Endothelial cell (in vitro differentiated cells): ENCODE measurements around the gene USH2A. TPM values are rescaled to one million over a fixed set of nuclear protein-coding genes. Genes with fewer than 3 reads are reported as not detected.

Source experiments
- DNase-seq: peaks from one replicate; pipeline ENCODE4 v3.0.0; 2021; ENCODE audit warnings: low spot score
- H3K27ac Mint-ChIP-seq: one replicate; pipeline ENCODE4 v1.8.0; 2021; ENCODE audit warnings: mixed read lengths, inconsistent platforms; ENCODE audit not compliant: unreplicated experiment
- H3K27me3 Mint-ChIP-seq: one replicate; pipeline ENCODE4 v1.8.0; 2021; ENCODE audit warnings: mild to moderate bottlenecking, moderate library complexity, mixed read lengths, inconsistent platforms; ENCODE audit not compliant: unreplicated experiment
- H3K36me3 Mint-ChIP-seq: one replicate; pipeline ENCODE4 v1.8.0; 2021; ENCODE audit warnings: mild to moderate bottlenecking, low read depth, mixed read lengths, inconsistent platforms; ENCODE audit not compliant: unreplicated experiment
- H3K4me1 Mint-ChIP-seq: one replicate; pipeline ENCODE4 v1.8.0; 2021; ENCODE audit warnings: mild to moderate bottlenecking, mixed read lengths, inconsistent platforms; ENCODE audit not compliant: unreplicated experiment
- H3K4me3 Mint-ChIP-seq: one replicate; pipeline ENCODE4 v1.8.0; 2021; ENCODE audit warnings: mild to moderate bottlenecking, mixed read lengths, inconsistent platforms; ENCODE audit not compliant: unreplicated experiment
- H3K9me3 Mint-ChIP-seq: one replicate; pipeline ENCODE4 v1.8.0; 2021; ENCODE audit warnings: mixed read lengths, inconsistent platforms; ENCODE audit not compliant: unreplicated experiment
- total RNA-seq: library from RNA; stranded (reverse); fragmentation: NEBNext Ultra II Directional; extraction: Animal tissue kit (Norgen Biotek cat#: 25700); gene quantifications from one replicate; pipeline ENCODE4 v1.2.1, GENCODE V29; 2021; ENCODE audit not compliant: unreplicated experiment
- TF ChIP-seq, protein P1 (sequence below): fragments of 200-600 bp; sonication (generic); IDR thresholded peaks from one replicate; pipeline ENCODE4 v1.5.0; 2021; ENCODE audit warnings: antibody characterized with exemption; ENCODE audit not compliant: unreplicated experiment

Gene USH2A
- total RNA-seq, 1 donor from 2014 or later, result not detected

DNA sequence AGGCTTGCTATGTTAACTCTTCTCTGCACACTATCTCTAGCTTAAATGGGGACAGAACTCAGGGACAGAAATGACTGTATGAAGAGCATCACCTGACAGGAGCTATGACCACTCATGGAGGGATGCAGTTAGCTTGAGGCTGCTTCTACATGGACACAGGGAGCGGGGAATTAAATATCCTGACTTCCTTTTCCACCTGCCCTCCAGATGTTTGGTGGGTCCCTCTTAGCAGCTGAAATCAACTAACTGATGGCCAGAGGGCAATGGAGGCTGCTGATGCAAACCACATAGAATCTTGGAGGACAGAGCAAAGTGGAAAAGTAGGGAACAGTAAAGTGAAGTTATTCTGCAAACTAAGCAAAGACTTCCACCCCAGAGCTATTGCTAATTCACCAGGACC, 214.1 kb downstream of the USH2A start:
- no peaks in the 10 kb centered on the region for H3K36me3 Mint-ChIP-seq
- no peak for DNase-seq
- H3K27ac Mint-ChIP-seq, result no peak overlapping the region
- no peak overlapping the region for H3K4me3 Mint-ChIP-seq
- no peaks in the 10 kb centered on the region for H3K27me3 Mint-ChIP-seq
- TF ChIP-seq, protein P1, sequence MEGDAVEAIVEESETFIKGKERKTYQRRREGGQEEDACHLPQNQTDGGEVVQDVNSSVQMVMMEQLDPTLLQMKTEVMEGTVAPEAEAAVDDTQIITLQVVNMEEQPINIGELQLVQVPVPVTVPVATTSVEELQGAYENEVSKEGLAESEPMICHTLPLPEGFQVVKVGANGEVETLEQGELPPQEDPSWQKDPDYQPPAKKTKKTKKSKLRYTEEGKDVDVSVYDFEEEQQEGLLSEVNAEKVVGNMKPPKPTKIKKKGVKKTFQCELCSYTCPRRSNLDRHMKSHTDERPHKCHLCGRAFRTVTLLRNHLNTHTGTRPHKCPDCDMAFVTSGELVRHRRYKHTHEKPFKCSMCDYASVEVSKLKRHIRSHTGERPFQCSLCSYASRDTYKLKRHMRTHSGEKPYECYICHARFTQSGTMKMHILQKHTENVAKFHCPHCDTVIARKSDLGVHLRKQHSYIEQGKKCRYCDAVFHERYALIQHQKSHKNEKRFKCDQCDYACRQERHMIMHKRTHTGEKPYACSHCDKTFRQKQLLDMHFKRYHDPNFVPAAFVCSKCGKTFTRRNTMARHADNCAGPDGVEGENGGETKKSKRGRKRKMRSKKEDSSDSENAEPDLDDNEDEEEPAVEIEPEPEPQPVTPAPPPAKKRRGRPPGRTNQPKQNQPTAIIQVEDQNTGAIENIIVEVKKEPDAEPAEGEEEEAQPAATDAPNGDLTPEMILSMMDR, result no peak
- H3K4me1 Mint-ChIP-seq, result no peaks in the 10 kb centered on the region
- H3K9me3 Mint-ChIP-seq, result no peaks in the 10 kb centered on the region

DNA sequence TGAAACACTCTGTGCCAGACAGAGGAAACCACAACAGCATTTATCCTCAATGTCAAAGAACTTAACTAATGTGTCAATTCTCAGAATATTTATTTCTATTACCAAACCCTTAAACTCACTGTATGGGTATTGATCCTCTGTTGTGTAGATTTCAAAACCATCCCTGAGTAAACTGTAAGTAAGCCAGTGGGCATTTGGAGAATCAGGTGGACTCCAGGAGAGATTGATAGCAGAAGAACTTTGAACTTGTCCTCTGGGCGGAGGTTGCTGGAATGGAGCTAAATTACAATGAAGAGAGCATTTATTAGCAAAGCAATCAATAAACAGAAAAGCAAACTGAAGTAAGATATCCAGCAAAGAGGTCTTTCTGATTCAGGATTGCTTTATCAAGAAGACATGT, 216.1 kb downstream of the USH2A start:
- TF ChIP-seq, protein P1, result no peak
- Mint-ChIP-seq H3K27me3 (no peaks in the 10 kb centered on the region), H3K36me3 (no peaks in the 10 kb centered on the region), H3K27ac (no peak overlapping the region), H3K9me3 (no peaks in the 10 kb centered on the region), H3K4me1 (peaks cover 3% of the 10 kb centered on the region), H3K4me3 (no peak overlapping the region)
- no peak for DNase-seq

DNA sequence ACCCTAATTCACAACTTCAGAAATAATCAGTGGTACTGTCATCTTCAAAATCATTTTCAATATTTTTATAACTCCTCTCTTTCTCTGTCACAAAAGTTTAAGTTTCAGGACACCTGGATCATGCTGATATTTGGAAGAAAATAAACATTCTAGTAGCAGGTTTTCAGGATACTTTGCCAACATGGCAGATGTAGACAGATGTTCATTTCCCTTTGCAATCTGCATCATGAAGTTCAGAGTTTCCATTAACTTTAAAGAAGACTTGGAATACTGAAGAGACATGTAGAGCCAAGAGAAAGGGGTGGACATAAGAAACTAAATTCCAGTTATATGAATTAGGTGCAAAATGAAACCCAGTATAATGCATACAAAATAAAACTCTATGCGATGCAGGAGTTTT, 218.1 kb downstream of the USH2A start:
- H3K4me3 Mint-ChIP-seq, result no peak overlapping the region

DNA sequence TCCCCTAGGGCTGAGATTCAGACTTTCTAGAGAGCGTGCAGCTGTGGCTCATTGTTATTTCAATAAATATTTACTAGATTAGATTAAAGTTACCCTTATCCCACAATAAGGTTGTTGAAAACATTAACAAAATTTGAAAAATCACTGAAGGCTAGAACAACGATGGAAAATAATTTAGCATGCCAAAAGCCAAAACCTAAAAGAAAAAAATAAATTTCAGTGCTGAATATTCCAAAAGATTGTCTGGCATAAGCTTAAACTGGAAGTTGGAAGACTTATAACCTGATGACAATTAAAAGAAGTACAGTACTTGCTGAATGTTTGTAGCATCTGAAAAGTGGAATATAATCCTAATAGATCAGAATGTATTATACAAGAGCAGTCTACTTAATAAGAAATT, 221.3 kb downstream of the USH2A start:
- H3K36me3 Mint-ChIP-seq, result no peaks in the 10 kb centered on the region
- no peak for DNase-seq
- H3K27me3 Mint-ChIP-seq, result no peaks in the 10 kb centered on the region
- peaks cover 3% of the 10 kb centered on the region for H3K4me1 Mint-ChIP-seq
- H3K9me3 Mint-ChIP-seq, result no peaks in the 10 kb centered on the region
- TF ChIP-seq, protein P1, result no peak
- H3K27ac Mint-ChIP-seq, result no peak overlapping the region
- no peak overlapping the region for H3K4me3 Mint-ChIP-seq

More for the DNA sequence above, 218.1 kb downstream of the USH2A start:
- TF ChIP-seq, protein P1, result no peak
- no peak for DNase-seq
- Mint-ChIP-seq H3K27me3 (no peaks in the 10 kb centered on the region), H3K4me1 (peaks cover 3% of the 10 kb centered on the region), H3K36me3 (no peaks in the 10 kb centered on the region), H3K27ac (no peak overlapping the region), H3K9me3 (no peaks in the 10 kb centered on the region)

DNA sequence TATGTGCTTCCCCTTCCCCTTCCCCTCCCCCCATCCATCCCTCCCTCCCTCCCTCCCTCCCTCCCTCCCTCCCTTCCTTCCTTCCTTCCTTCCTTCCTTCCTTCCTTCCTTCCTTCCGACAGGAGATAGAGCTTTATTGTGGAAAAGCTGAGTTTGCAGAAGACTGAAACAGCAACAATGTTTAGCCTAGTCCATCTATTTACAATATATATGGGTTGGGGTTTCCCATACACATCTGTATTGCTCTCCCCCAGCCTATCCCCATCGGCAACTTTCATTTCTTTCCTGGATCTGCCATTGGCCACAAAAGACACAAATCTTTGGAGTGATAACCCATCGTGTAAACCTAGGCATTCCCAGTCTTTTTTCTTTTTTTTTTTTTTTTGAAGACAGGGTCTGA, 222.3 kb downstream of the USH2A start:
- no peaks in the 10 kb centered on the region for H3K27me3 Mint-ChIP-seq
- DNase-seq, result no peak
- H3K4me1 Mint-ChIP-seq, result peaks cover 3% of the 10 kb centered on the region
- H3K27ac Mint-ChIP-seq, result no peak overlapping the region
- TF ChIP-seq, protein P1, result no peak
- H3K9me3 Mint-ChIP-seq, result no peaks in the 10 kb centered on the region
- no peaks in the 10 kb centered on the region for H3K36me3 Mint-ChIP-seq
- no peak overlapping the region for H3K4me3 Mint-ChIP-seq
